ENCODE results near the gene HDDC3. TPM values are rescaled to one million over a fixed set of nuclear protein-coding genes. Genes with fewer than 3 reads are reported as not detected.

The HDDC3 gene
- total RNA-seq, 1 experiment from 2014 or later, result 18.5 TPM

- Histone ChIP-seq H3K36me3 (ENCODE audit: low read depth, low read length) (peaks cover 39% of the 10 kb centered on the region), H3K27me3 (ENCODE audit: low read length) (no peaks in the 10 kb centered on the region), H3K4me3 (ENCODE audit: low read length) (no peak overlapping the region), H3K79me2 (ENCODE audit: low read length) (no peaks in the 10 kb centered on the region), H3K9me3 (ENCODE audit: low read length) (no peaks in the 10 kb centered on the region), H3K9me2 (replicated peaks; ENCODE audit: low read length) (no peaks in the 10 kb centered on the region), H3K27ac (ENCODE audit: low read length) (no peak overlapping the region), H3K4me1 (ENCODE audit: insufficient read depth, low read length) (peaks cover 12% of the 10 kb centered on the region), H3K9ac (ENCODE audit: low read length) (no peak overlapping the region), H3K4me2 (ENCODE audit: low read length) (no peak overlapping the region), H2AFZ (ENCODE audit: low read length) (no peak overlapping the region), H4K20me1 (ENCODE audit: low read length) (no peaks in the 10 kb centered on the region), H3F3A (ENCODE audit: low read length, unreplicated experiment) (no peaks in the 10 kb centered on the region)
- intact Hi-C loops (cut with micrococcal nuclease), result no loop called here
- DNase-seq (no peak), ATAC-seq (no peak)
- POLR2A ChIA-PET (ENCODE audit: unreplicated experiment), result interaction anchor here (0.7 kb wide), 1 partner anchor 46 kb away, joined by 4 read pairs; the partner anchor contains the start of gene PRC1
- TF ChIP-seq EZH2phosphoT487 (IDR thresholded peaks at IDR 0.05; ENCODE audit: borderline replicate concordance, low read length) (no peak), EZH2 (IDR thresholded peaks at IDR 0.05; ENCODE audit: low read length, unreplicated experiment) (no peak), CTCF (conservative IDR thresholded peaks at IDR 0.05; ENCODE audit: low read depth, low read length) (no peak)
- no TSS peak for BruUV-seq (replicated peaks)
- CTCF ChIA-PET, result no interaction called here
These were observed 16.2 kb upstream of the HDDC3 start for GRCh38 chr15:90948506-90948905.

- Histone ChIP-seq H3K9me3 (ENCODE audit: low read length) (no peaks in the 10 kb centered on the region), H4K20me1 (ENCODE audit: low read length) (no peaks in the 10 kb centered on the region), H3K4me3 (ENCODE audit: low read length) (no peak overlapping the region), H3K79me2 (ENCODE audit: low read length) (no peaks in the 10 kb centered on the region), H3K4me1 (ENCODE audit: insufficient read depth, low read length) (peaks cover 12% of the 10 kb centered on the region), H3K36me3 (ENCODE audit: low read depth, low read length) (peaks cover 42% of the 10 kb centered on the region), H3K9me2 (replicated peaks; ENCODE audit: low read length) (no peaks in the 10 kb centered on the region), H3K4me2 (ENCODE audit: low read length) (no peak overlapping the region), H3F3A (ENCODE audit: low read length, unreplicated experiment) (no peaks in the 10 kb centered on the region), H2AFZ (ENCODE audit: low read length) (no peak overlapping the region), H3K27ac (ENCODE audit: low read length) (no peak overlapping the region), H3K27me3 (ENCODE audit: low read length) (no peaks in the 10 kb centered on the region), H3K9ac (ENCODE audit: low read length) (no peak overlapping the region)
- no TSS peak for BruUV-seq (replicated peaks)
- POLR2A ChIA-PET (ENCODE audit: unreplicated experiment), result no interaction called here
- CTCF ChIA-PET, result no interaction called here
- DNase-seq (no peak), ATAC-seq (no peak)
- intact Hi-C loops (cut with micrococcal nuclease), result no loop called here
- TF ChIP-seq CTCF (conservative IDR thresholded peaks at IDR 0.05; ENCODE audit: low read depth, low read length) (no peak), EZH2phosphoT487 (IDR thresholded peaks at IDR 0.05; ENCODE audit: borderline replicate concordance, low read length) (no peak), EZH2 (IDR thresholded peaks at IDR 0.05; ENCODE audit: low read length, unreplicated experiment) (no peak)
These were observed 15.4 kb upstream of the HDDC3 start for GRCh38 chr15:90947577-90948357.

DNA sequence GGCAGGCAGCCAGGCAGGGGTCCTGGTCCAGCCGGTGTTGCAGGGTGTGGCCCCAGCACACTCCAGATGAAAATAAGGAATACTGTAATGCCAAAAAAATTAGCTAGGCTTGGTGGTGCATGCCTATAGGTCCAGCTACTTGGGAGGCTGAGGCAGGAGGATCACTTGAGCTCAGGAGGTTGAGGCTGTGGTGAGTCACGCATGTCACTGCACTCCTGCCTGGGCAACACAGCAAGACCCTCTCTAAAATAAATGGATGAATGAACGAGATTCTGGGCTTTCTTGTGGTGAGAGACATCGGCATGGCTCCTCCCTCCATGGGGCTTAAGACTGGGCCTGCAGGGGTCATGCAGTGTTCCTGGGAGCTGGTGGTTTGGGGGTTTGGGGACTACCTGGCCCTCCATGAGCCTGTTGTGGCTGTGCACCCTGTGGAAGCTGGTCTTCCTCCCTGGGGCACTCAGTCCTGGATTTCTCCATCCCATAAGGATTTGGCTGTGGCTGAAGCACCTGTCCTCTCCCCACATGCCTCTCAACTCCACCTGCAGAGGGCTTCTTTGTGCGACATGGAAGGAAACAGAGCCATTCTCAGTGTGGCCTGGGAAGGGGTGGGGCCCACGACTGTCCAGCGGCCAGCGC lies 14.7 kb upstream of the HDDC3 start:
- Histone ChIP-seq H3K4me2 (ENCODE audit: low read length) (no peak overlapping the region), H3K9me3 (ENCODE audit: low read length) (no peaks in the 10 kb centered on the region), H3K36me3 (ENCODE audit: low read depth, low read length) (peaks cover 43% of the 10 kb centered on the region), H3F3A (ENCODE audit: low read length, unreplicated experiment) (no peaks in the 10 kb centered on the region), H3K27me3 (ENCODE audit: low read length) (no peaks in the 10 kb centered on the region), H3K4me3 (ENCODE audit: low read length) (no peak overlapping the region), H3K4me1 (ENCODE audit: insufficient read depth, low read length) (peaks cover 12% of the 10 kb centered on the region), H4K20me1 (ENCODE audit: low read length) (no peaks in the 10 kb centered on the region), H3K9me2 (replicated peaks; ENCODE audit: low read length) (no peaks in the 10 kb centered on the region), H3K79me2 (ENCODE audit: low read length) (no peaks in the 10 kb centered on the region), H2AFZ (ENCODE audit: low read length) (no peak overlapping the region), H3K9ac (ENCODE audit: low read length) (no peak overlapping the region), H3K27ac (ENCODE audit: low read length) (no peak overlapping the region)
- CTCF ChIA-PET, result no interaction called here
- POLR2A ChIA-PET (ENCODE audit: unreplicated experiment), result no interaction called here
- DNase-seq (no peak), ATAC-seq (no peak)
- TF ChIP-seq EZH2 (IDR thresholded peaks at IDR 0.05; ENCODE audit: low read length, unreplicated experiment), result no peak
- no peak for TF ChIP-seq EZH2phosphoT487 (IDR thresholded peaks at IDR 0.05; ENCODE audit: borderline replicate concordance, low read length)
- intact Hi-C loops (cut with micrococcal nuclease), result no loop called here
- BruUV-seq (replicated peaks), result no TSS peak
